Smooth muscle cell (in vitro differentiated cells): ENCODE data around the gene MSL3B.

Source experiments
- DNase-seq: peaks from one replicate; lab custom pipeline; 2025; ENCODE audit not compliant: unreplicated experiment; lab: John Stamatoyannopoulos, UW
- H2AFZ ChIP-seq: fragments of 200-600 bp; sonication (generic); 2 replicates; pipeline ENCODE4 v1.6.0; 2016; ENCODE audit warnings: antibody characterized with exemption, low read depth, mild to moderate bottlenecking
- H3F3A ChIP-seq: fragments of 200-600 bp; sonication (generic); 2 replicates; pipeline ENCODE4 v1.6.0; 2017; ENCODE audit warnings: antibody characterized with exemption, low read depth
- H3K27ac ChIP-seq: fragments of 200-600 bp; sonication (generic); 2 replicates; pipeline ENCODE4 v1.5.1; 2016; ENCODE audit warnings: low read depth, mild to moderate bottlenecking
- H3K27me3 ChIP-seq: fragments of 200-600 bp; sonication (generic); 2 replicates; pipeline ENCODE4 v1.6.1; 2016; ENCODE audit warnings: low read depth, mild to moderate bottlenecking
- H3K36me3 ChIP-seq: fragments of 200-600 bp; sonication (generic); 2 replicates; pipeline ENCODE4 v1.5.1; 2016; ENCODE audit warnings: low read depth
- H3K4me1 ChIP-seq: fragments of 200-600 bp; sonication (generic); 2 replicates; pipeline ENCODE4 v1.5.1; 2016; ENCODE audit warnings: low read depth
- H3K4me2 ChIP-seq: fragments of 200-600 bp; sonication (generic); 2 replicates; pipeline ENCODE4 v1.6.0; 2016; ENCODE audit warnings: mild to moderate bottlenecking
- H3K4me3 ChIP-seq: fragments of 200-600 bp; sonication (generic); 2 replicates; pipeline ENCODE4 v1.5.1; 2016; ENCODE audit warnings: mild to moderate bottlenecking
- H3K79me2 ChIP-seq: fragments of 200-600 bp; sonication (generic); 2 replicates; pipeline ENCODE4 v1.6.0; 2016; ENCODE audit warnings: low read depth, mild to moderate bottlenecking
- H3K9ac ChIP-seq: fragments of 200-600 bp; sonication (generic); 2 replicates; pipeline ENCODE4 v1.6.0; 2016; ENCODE audit warnings: low read depth
- H3K9me3 ChIP-seq: fragments of 200-600 bp; sonication (generic); replicated peaks from 2 replicates; pipeline ENCODE4 v1.5.1; 2016; ENCODE audit warnings: low read depth
- H4K20me1 ChIP-seq: fragments of 200-600 bp; sonication (generic); 2 replicates; pipeline ENCODE4 v1.6.0; 2016; ENCODE audit warnings: low read depth
- WGBS: methylation state at CpG from one replicate; pipeline ENCODE4 v1.1.7; 2016; ENCODE audit warnings: low lambda C conversion rate; 5-methylcytosine and 5-hydroxymethylcytosine counted together
- TF ChIP-seq, protein P1 (sequence below): fragments of 200-600 bp; sonication (generic); IDR thresholded peaks from 2 replicates; pipeline ENCODE4 v1.5.1; 2017; ENCODE audit warnings: borderline replicate concordance, mild to moderate bottlenecking, antibody characterized with exemption; ENCODE audit not compliant: insufficient read depth, poor library complexity, severe bottlenecking

Gene MSL3B

DNA sequence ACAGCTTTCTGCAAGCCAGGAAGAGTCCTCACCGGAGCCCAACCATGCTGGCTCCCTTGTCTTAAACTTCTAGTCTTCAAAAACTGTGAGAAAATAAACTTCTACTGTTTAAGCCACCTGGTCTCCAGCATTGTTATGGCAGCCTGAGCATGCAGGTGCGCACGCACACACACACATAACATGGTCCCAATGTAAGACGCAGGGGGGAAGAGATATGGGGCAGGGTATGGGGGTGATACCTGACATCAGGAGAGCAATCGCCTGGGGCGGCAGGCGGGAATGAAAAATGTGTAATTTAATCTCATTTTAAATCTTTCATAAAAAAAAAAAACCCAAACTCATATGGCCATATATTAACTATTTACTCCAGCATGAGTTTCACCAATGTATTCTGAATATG, 31.8 kb downstream of the MSL3B start:
- TF ChIP-seq, protein P1, sequence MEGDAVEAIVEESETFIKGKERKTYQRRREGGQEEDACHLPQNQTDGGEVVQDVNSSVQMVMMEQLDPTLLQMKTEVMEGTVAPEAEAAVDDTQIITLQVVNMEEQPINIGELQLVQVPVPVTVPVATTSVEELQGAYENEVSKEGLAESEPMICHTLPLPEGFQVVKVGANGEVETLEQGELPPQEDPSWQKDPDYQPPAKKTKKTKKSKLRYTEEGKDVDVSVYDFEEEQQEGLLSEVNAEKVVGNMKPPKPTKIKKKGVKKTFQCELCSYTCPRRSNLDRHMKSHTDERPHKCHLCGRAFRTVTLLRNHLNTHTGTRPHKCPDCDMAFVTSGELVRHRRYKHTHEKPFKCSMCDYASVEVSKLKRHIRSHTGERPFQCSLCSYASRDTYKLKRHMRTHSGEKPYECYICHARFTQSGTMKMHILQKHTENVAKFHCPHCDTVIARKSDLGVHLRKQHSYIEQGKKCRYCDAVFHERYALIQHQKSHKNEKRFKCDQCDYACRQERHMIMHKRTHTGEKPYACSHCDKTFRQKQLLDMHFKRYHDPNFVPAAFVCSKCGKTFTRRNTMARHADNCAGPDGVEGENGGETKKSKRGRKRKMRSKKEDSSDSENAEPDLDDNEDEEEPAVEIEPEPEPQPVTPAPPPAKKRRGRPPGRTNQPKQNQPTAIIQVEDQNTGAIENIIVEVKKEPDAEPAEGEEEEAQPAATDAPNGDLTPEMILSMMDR: no peak
- H3K27ac ChIP-seq: no peak overlapping the region
- no peak overlapping the region for H2AFZ ChIP-seq
- no peaks in the 10 kb centered on the region for H3K27me3 ChIP-seq
- no peaks in the 10 kb centered on the region for H3F3A ChIP-seq
- no peaks in the 10 kb centered on the region for H3K79me2 ChIP-seq
- H4K20me1 ChIP-seq: no peaks in the 10 kb centered on the region
- H3K4me1 ChIP-seq: peaks cover 7% of the 10 kb centered on the region
- no peak overlapping the region for H3K9ac ChIP-seq
- H3K9me3 ChIP-seq: no peaks in the 10 kb centered on the region
- 97% methylated on average over 7 of the region's 7 CpGs for WGBS
- H3K4me2 ChIP-seq: no peak overlapping the region
- no peak overlapping the region for H3K4me3 ChIP-seq
- no peaks in the 10 kb centered on the region for H3K36me3 ChIP-seq
- no peak for DNase-seq

DNA sequence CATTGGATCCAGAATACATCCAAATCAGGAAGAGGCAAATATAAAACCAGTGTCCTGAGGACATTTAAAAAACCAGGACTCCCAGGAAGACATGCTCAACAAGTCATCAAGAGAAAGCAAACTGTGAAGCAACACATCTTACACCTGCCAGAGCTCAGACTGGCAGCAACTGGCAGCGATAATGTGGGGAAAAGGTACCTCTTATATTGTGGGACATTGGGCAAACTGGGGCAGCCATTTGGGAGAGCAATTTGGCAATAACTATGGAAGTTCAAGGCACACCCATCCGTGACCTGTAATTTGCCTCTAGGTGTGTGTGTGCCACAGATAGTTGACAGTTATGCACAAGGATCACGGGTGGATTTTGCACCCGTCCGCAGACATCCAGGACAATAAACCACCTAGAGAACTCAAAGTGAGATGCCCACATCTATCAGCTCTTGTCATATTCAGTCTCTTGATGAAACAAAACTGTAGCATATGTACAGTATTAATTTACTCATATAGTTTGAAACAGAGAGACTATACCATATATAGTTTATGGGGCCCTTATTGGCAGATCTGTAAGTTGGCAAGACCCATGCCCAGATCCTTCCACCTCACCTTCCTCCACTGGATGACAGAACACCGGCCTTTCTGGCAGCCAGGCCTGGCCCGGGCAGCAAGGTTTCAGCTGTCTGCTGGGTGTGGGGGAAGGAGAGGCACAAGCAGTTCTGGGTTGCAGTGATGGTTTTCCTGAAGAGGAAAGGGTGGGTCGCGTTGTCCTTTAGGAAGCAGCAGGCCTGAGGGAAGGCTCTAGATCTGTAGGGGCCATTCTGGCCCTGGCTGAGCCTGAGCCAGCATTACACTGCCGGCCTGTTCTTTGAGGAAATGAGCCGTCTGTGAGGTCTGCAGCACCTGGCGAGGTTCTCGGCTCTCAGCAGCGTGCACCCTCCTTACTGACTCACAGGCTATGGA, 32.7 kb downstream of the MSL3B start:
- peaks cover 7% of the 10 kb centered on the region for H3K4me1 ChIP-seq
- TF ChIP-seq, protein P1: no peak
- no peak overlapping the region for H3K4me2 ChIP-seq
- H2AFZ ChIP-seq: no peak overlapping the region
- H3K36me3 ChIP-seq: no peaks in the 10 kb centered on the region
- no peak overlapping the region for H3K4me3 ChIP-seq
- no peaks in the 10 kb centered on the region for H3K9me3 ChIP-seq
- WGBS: 97% methylated on average over 14 of the region's 14 CpGs
- DNase-seq: no peak
- H4K20me1 ChIP-seq: no peaks in the 10 kb centered on the region
- no peaks in the 10 kb centered on the region for H3K27me3 ChIP-seq
- no peaks in the 10 kb centered on the region for H3F3A ChIP-seq
- no peaks in the 10 kb centered on the region for H3K79me2 ChIP-seq
- no peak overlapping the region for H3K9ac ChIP-seq
- no peak overlapping the region for H3K27ac ChIP-seq

DNA sequence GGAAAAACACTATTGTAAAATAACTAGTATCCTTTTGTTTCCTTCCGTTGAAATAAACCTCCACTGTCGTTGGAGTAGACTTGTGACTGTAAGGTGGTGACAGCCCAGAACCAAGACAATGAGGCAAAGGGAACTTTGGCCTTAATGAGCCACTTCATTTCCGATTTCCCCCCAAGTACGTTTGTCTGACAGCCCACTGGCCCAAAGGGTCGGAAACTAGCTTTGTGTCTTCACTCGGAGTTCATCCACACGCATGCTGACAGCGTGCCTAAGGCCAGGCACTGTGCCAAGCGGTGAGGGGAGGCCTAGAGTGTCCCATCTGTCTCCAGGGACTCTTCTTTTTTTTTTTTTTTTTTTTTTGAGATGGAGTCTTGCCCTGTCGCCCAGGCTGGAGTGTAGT, 34.8 kb downstream of the MSL3B start:
- Histone ChIP-seq H4K20me1 (no peaks in the 10 kb centered on the region), H3K4me1 (peaks cover 7% of the 10 kb centered on the region), H2AFZ (no peak overlapping the region), H3K79me2 (no peaks in the 10 kb centered on the region), H3K36me3 (no peaks in the 10 kb centered on the region), H3K9me3 (no peaks in the 10 kb centered on the region), H3K9ac (no peak overlapping the region), H3K27ac (no peak overlapping the region), H3K27me3 (no peaks in the 10 kb centered on the region), H3K4me3 (no peak overlapping the region), H3F3A (no peaks in the 10 kb centered on the region), H3K4me2 (no peak overlapping the region)
- TF ChIP-seq, protein P1: no peak
- WGBS: 95% methylated on average over 10 of the region's 10 CpGs
- DNase-seq: no peak

DNA sequence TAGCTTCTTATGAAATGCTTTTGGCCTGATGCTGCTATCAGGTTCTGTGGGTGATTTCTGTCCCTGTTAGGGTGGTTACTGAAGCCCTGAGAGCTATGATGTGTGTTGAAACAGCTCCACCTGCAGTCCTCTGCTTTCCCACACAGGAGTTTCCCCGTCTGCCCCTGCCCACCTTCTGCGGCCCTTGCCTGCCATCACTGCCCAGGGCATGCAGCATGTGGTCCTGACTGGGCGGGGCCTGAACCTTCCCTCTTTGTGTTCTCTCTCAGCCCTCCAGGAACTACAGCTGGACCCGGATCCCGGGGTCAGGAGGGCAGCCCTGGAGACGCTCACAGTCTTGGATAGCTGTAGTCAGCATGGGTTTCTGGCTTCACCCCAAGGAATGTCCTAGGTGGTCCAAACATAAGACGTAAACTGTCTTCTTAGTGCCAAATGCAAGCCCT, 35.3 kb downstream of the MSL3B start:
- Histone ChIP-seq H3K9me3 (no peaks in the 10 kb centered on the region), H3K27ac (no peak overlapping the region), H3K36me3 (no peaks in the 10 kb centered on the region), H3K4me3 (no peak overlapping the region), H3K27me3 (no peaks in the 10 kb centered on the region), H4K20me1 (no peaks in the 10 kb centered on the region), H3K4me2 (no peak overlapping the region), H2AFZ (no peak overlapping the region), H3K79me2 (no peaks in the 10 kb centered on the region), H3K9ac (no peak overlapping the region), H3K4me1 (peaks cover 7% of the 10 kb centered on the region), H3F3A (no peaks in the 10 kb centered on the region)
- 58% methylated on average over 7 of the region's 7 CpGs for WGBS
- DNase-seq: no peak
- TF ChIP-seq, protein P1: peak; percentile 24
